ENCODE measurements around the gene AKNAD1.
"Not testable (repeated sequence)": the region's sequence is repeated elsewhere in the genome, so short reads cannot be mapped to it uniquely, and the experiment has no call there.

The AKNAD1 gene, protein sequence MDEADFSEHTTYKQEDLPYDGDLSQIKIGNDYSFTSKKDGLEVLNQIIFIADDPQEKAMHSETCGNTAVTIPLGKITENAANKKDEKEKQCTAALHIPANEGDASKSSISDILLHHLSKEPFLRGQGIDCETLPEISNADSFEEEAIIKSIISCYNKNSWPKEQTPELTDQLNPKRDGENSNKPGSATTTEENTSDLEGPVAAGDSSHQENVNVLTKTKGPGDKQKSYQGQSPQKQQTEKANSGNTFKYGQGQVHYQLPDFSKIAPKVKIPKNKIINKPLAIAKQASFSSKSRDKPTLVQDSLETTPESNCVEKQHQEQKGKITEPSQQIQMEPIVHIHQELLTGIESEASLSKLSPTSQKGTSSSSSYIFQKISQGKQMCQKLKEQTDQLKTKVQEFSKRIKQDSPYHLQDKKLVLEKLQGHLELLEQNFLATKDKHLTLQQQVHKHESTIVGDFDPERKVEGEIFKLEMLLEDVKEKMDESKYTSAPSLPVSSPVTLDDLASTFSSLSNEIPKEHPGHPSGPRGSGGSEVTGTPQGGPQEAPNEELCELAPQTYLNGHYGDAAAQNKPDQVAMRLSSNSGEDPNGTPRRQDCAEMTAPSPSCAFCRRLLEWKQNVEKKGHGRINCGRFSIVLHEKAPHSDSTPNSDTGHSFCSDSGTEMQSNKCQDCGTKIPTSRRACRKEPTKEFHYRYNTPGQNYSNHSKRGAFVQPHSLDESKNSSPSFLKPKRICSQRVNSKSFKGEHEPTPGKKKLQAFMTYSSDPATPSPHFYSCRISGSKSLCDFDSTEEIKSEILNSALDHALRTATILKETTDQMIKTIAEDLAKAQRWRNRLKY
- 0 reads per million in 3 donors for total RNA-seq

DNA sequence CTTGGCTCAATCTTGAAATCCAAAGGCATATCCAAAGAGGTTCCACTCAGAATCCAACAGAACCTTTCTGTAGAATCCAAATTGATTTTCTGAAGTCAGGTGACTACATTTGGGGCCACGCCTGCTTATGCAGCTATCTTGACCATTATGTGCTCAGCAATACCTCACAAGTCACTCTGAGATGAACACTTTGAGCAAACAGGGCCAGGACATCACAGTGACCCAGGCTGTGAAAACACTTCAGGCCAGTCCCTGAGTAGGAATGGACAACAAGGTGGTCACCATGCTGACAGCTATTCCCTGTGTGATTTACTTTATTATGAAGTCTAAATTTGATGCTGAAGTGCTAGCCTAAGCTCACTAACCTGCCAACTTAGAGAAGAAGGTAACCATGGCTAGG is at the start of gene AKNAD1:
TSS of gene AKNAD1 (minus strand) at position 101 of the 400 bp plus-strand sequence. CDS start 4,430 bp downstream, outside the sequence.
- DNase-seq: no peak
- Histone ChIP-seq H3K4me1 (ENCODE audit: control insufficient read depth, insufficient read depth, low read length, poor library complexity, severe bottlenecking) (peaks cover 4% of the 10 kb centered on the region), H3K4me3 (ENCODE audit: insufficient read depth, low read depth, low read length, poor library complexity, severe bottlenecking) (no peak within 1 kb of the TSS), H3K9me3 (ENCODE audit: control insufficient read depth, low read length) (no peaks in the 10 kb centered on the region), H3K36me3 (ENCODE audit: control insufficient read depth, insufficient read depth, low read length) (no peaks in the 10 kb centered on the region), H3K27me3 (replicated peaks; ENCODE audit: control insufficient read depth, insufficient read depth, low read length, poor library complexity, severe bottlenecking) (peaks cover 4% of the 10 kb centered on the region), H3K27ac (ENCODE audit: insufficient read depth, low read length, poor library complexity, severe bottlenecking) (no peak within 1 kb of the TSS)

DNA sequence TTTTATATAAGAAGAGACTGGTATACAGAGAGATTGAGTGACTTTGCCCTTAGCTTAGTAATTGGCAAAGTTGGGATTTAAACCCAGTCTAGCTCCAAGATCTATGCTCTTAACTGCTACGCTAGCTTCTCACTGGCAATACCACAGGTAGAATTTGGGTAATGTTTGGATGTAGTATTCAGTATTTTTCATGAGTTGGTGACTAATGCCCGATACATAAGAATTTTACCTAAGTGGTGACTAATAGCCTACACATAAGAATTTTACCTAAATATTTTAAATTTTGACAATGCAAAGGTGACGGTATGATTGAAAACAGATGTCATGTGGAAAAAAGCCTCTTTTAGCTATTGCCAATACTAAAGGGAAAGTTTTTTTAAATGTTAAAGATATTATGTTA is 44.2 kb upstream of the AKNAD1 start:
- Histone ChIP-seq H3K4me1 (ENCODE audit: control insufficient read depth, insufficient read depth, low read length, poor library complexity, severe bottlenecking) (no peaks in the 10 kb centered on the region), H3K36me3 (ENCODE audit: control insufficient read depth, insufficient read depth, low read length) (no peaks in the 10 kb centered on the region), H3K9me3 (ENCODE audit: control insufficient read depth, low read length) (no peaks in the 10 kb centered on the region), H3K27me3 (replicated peaks; ENCODE audit: control insufficient read depth, insufficient read depth, low read length, poor library complexity, severe bottlenecking) (no peaks in the 10 kb centered on the region), H3K27ac (ENCODE audit: insufficient read depth, low read length, poor library complexity, severe bottlenecking) (no peak overlapping the region), H3K4me3 (ENCODE audit: insufficient read depth, low read depth, low read length, poor library complexity, severe bottlenecking) (no peak overlapping the region)
- no peak for DNase-seq

DNA sequence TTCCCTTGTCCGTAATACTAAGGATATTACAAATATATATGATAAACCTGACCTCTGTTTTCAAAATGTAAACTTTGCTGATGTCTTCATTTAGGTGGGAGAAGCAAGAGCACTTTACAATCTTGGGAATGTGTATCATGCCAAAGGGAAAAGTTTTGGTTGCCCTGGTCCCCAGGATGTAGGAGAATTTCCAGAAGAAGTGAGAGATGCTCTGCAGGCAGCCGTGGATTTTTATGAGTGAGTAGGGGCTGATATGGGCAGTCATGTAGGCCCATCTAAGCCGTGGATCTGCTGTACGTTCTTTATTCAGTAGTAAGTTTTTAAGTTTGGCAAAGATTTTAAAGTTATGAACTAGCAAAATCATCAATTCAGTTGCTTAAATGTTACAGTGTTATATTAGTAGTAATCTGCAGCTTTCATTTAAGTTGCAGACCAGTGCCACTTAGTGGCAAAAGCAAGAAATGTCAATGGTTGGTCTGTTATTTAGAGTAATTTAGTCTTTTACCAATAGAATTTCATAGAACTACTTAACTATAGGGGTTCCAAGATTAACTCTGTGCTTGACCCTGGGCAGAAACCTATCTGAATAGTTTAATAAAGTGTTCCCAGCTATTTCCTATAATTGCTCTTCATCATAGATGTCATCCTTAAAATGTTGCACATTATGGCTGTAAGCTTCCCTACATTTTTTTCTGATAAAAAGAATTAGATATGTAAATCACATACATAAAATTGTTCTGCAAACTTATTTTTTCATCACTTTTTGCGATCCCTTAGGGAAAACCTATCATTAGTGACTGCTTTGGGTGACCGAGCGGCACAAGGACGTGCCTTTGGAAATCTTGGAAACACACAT is 41.2 kb upstream of the AKNAD1 start:
- no peak overlapping the region for H3K4me3 ChIP-seq (ENCODE audit: insufficient read depth, low read depth, low read length, poor library complexity, severe bottlenecking)
- H3K4me1 ChIP-seq (ENCODE audit: control insufficient read depth, insufficient read depth, low read length, poor library complexity, severe bottlenecking): no peaks in the 10 kb centered on the region
- peak in 1 of 3 donors; percentile 15 for DNase-seq
- no peaks in the 10 kb centered on the region for H3K36me3 ChIP-seq (ENCODE audit: control insufficient read depth, insufficient read depth, low read length)
- H3K27ac ChIP-seq (ENCODE audit: insufficient read depth, low read length, poor library complexity, severe bottlenecking): no peak overlapping the region
- H3K27me3 ChIP-seq (replicated peaks; ENCODE audit: control insufficient read depth, insufficient read depth, low read length, poor library complexity, severe bottlenecking): no peaks in the 10 kb centered on the region
- H3K9me3 ChIP-seq (ENCODE audit: control insufficient read depth, low read length): no peaks in the 10 kb centered on the region

DNA sequence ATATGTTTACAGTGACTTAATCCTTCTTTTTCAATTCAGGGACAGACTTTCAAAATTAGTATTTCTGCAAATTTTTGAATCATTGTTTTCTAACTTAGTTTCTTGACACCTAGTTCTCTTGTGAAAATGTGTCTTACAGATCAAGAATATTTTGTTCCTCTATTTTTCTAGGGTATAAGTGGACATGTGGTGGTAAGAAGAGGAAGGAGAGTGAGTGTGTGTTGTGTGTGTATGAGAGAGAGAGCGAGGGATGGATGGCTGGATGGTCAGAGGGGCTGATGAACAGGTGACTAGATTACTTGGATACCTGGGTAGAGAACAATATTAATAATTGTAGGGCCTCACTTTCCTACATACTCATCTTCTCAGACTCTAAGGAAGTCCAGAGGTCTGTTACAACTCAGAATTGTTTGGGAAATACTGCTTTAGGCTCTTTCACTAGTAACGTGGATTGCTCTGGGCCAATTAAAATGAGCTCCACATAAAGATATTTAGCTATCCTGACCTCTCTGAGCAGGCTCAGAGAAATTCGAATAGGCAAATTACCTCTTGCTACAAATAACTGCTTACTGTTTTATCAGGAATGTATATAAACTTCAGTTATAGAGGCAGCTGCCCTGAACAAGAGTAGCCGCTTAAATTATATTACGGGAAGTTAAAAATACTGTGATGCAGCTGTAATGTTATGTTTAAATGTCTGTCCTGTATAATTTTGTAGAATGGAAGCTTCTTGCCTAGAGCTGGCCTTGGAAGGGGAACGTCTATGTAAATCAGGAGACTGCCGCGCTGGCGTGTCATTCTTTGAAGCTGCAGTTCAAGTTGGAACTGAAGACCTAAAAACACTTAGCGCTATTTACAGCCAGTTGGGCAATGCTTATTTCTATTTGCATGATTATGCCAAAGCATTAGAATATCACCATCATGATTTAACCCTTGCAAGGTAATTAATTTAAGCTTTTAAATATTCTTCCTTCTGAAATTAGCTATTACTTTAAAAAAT is 39.6 kb upstream of the AKNAD1 start:
- no peak overlapping the region for H3K4me3 ChIP-seq (ENCODE audit: insufficient read depth, low read depth, low read length, poor library complexity, severe bottlenecking)
- no peak overlapping the region for H3K27ac ChIP-seq (ENCODE audit: insufficient read depth, low read length, poor library complexity, severe bottlenecking)
- DNase-seq: no peak

DNA sequence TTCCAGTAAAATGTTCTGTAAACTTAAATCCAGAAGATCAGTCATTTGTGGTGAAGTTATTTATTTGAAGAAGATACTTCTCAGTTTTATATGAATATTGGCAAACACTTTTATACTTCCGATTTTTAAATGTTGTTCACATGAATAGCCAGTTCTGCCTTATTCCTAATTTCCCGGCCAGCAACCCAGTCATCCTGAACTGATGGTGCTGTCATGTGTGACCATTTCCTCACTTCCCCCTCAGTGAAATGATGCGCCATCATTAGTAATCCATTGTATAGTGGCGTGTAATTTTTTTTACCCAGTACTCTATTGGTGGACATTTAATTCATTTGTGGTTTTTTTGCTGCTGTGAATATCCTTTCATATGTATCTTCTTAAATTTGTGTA is 36.2 kb upstream of the AKNAD1 start:
- H3K9me3 ChIP-seq (ENCODE audit: control insufficient read depth, low read length): no peaks in the 10 kb centered on the region
- no peak for DNase-seq
- no peaks in the 10 kb centered on the region for H3K36me3 ChIP-seq (ENCODE audit: control insufficient read depth, insufficient read depth, low read length)
- no peak overlapping the region for H3K27ac ChIP-seq (ENCODE audit: insufficient read depth, low read length, poor library complexity, severe bottlenecking)
- no peaks in the 10 kb centered on the region for H3K27me3 ChIP-seq (replicated peaks; ENCODE audit: control insufficient read depth, insufficient read depth, low read length, poor library complexity, severe bottlenecking)
- no peaks in the 10 kb centered on the region for H3K4me1 ChIP-seq (ENCODE audit: control insufficient read depth, insufficient read depth, low read length, poor library complexity, severe bottlenecking)
- H3K4me3 ChIP-seq (ENCODE audit: insufficient read depth, low read depth, low read length, poor library complexity, severe bottlenecking): no peak overlapping the region

More for the DNA sequence above, 39.6 kb upstream of the AKNAD1 start:
- H3K36me3 ChIP-seq (ENCODE audit: control insufficient read depth, insufficient read depth, low read length): no peaks in the 10 kb centered on the region
- H3K4me1 ChIP-seq (ENCODE audit: control insufficient read depth, insufficient read depth, low read length, poor library complexity, severe bottlenecking): no peaks in the 10 kb centered on the region
- H3K9me3 ChIP-seq (ENCODE audit: control insufficient read depth, low read length): no peaks in the 10 kb centered on the region
- H3K27me3 ChIP-seq (replicated peaks; ENCODE audit: control insufficient read depth, insufficient read depth, low read length, poor library complexity, severe bottlenecking): no peaks in the 10 kb centered on the region

DNA sequence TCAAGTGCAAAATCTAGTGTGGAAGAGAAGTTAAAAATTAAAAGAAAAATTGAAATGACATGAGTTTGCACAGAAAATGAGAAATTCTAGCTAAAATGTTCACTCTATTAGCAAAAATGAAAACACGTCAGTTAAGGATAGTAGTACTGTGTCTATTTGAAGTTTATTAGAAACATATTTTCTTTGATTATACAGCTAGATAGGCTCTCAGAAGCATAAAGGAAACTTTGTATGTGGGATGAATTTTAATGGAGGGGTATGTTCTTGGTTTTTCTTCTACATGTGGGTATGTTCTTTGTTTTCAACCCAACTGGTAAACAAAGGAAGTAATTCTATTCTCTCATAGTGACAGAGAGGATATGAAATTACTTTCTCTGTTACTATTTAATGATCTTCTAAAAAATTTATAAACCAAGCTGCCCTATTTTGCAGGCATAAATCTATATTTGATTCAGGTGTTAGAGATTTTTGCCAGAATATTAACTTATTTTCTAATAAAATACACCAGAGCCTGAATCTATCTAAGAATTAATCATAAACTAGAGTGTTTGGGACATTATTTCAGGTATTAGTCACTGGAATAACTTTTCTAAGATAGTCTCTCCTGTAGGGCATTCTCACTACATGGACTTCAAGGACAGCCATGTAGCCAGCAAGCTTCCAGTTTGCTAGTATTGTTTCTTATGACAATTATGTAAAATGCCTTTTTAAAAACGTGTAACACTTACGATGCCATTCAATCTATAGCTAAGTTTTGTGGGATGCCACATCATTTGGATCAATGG is 35.7 kb upstream of the AKNAD1 start:
- Histone ChIP-seq H3K4me1 (ENCODE audit: control insufficient read depth, insufficient read depth, low read length, poor library complexity, severe bottlenecking) (no peaks in the 10 kb centered on the region), H3K36me3 (ENCODE audit: control insufficient read depth, insufficient read depth, low read length) (no peaks in the 10 kb centered on the region), H3K4me3 (ENCODE audit: insufficient read depth, low read depth, low read length, poor library complexity, severe bottlenecking) (no peak overlapping the region), H3K27me3 (replicated peaks; ENCODE audit: control insufficient read depth, insufficient read depth, low read length, poor library complexity, severe bottlenecking) (no peaks in the 10 kb centered on the region), H3K9me3 (ENCODE audit: control insufficient read depth, low read length) (no peaks in the 10 kb centered on the region), H3K27ac (ENCODE audit: insufficient read depth, low read length, poor library complexity, severe bottlenecking) (no peak overlapping the region)
- no peak for DNase-seq

DNA sequence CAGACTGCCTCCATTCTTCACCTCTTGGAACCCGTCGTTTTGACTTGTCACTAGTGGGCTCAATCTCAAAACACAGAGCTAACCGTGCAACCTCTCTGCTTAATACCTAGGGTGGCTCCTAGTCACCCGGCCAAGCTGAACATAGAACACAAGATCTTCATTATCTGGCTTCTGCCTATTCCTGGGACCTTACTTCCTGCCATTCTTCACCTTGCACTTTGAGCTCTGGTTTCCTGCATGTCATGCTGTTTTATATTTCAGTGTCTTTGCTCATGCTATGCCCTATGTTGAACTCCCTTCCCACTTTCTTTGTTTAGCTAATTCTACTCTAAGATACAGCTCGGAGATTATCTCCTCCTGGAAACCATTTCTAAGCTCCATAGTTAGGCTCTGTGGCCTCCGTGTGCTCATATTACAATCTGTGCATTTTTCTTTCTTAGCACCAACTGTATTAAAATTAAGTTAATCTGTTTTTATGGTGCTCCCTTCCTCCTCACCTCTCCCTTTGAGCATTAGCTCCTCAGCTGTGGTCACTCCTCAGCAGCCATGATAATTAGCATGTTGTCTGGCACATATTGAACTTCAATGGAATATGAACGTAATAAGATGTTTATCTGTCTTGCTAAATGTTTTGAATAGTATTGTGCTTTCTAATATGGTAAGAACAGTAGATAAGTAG is 33.0 kb upstream of the AKNAD1 start:
- Histone ChIP-seq H3K4me1 (ENCODE audit: control insufficient read depth, insufficient read depth, low read length, poor library complexity, severe bottlenecking) (no peaks in the 10 kb centered on the region), H3K9me3 (ENCODE audit: control insufficient read depth, low read length) (no peaks in the 10 kb centered on the region), H3K27me3 (replicated peaks; ENCODE audit: control insufficient read depth, insufficient read depth, low read length, poor library complexity, severe bottlenecking) (no peaks in the 10 kb centered on the region), H3K36me3 (ENCODE audit: control insufficient read depth, insufficient read depth, low read length) (no peaks in the 10 kb centered on the region), H3K27ac (ENCODE audit: insufficient read depth, low read length, poor library complexity, severe bottlenecking) (no peak overlapping the region), H3K4me3 (ENCODE audit: insufficient read depth, low read depth, low read length, poor library complexity, severe bottlenecking) (no peak overlapping the region)
- no peak for DNase-seq

DNA sequence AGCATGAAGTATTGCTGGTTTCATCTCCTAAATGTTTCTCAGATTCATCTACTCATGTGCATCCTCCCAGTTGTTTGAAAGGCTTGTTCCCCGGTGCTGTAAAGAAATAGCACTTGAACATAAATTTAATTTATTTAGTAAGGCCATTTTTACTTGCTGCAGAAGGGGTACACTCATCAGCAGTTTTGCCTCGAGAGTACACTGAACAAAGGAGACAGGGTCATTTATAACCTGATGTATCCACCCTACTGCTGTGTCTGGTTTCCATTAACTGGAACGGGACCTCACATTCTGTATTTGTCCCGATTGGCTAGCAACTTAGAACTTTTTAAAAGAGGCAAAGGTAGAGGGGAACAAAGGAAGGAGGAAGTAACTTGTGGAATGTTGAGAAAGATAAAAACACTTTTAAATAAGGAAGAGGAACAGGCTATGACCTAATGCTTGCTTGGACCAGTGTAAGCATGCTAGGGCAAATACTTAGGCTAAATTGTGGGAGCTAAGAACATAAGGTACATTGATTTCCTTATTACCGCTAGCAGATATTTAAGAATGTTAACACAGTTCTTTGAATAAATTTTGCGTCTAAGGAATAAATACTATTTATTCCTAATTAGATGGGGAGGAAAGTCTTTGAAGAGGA is 32.2 kb upstream of the AKNAD1 start:
- H3K27ac ChIP-seq (ENCODE audit: insufficient read depth, low read length, poor library complexity, severe bottlenecking); DNase-seq; H3K27me3 ChIP-seq (replicated peaks; ENCODE audit: control insufficient read depth, insufficient read depth, low read length, poor library complexity, severe bottlenecking); H3K4me3 ChIP-seq (ENCODE audit: insufficient read depth, low read depth, low read length, poor library complexity, severe bottlenecking); H3K36me3 ChIP-seq (ENCODE audit: control insufficient read depth, insufficient read depth, low read length); H3K9me3 ChIP-seq (ENCODE audit: control insufficient read depth, low read length); H3K4me1 ChIP-seq (ENCODE audit: control insufficient read depth, insufficient read depth, low read length, poor library complexity, severe bottlenecking): not testable (repeated sequence)

All from effector memory CD4-positive, alpha-beta T cell (primary cell).